Germinal center (tissue), 1 donor: ENCODE measurements around the gene COPZ1.
A peak's percentile ranks its signal among the peaks of the same experiment; 100 is the strongest.

Experiments used
- DNase-seq: peaks from one replicate; pipeline ENCODE4 v3.0.0; 2012; ENCODE audit warnings: mixed read lengths, low spot score

The COPZ1 gene

GRCh38 chr12:54394986-54395385 is 70.1 kb downstream of the COPZ1 start:
- DNase-seq, result no peak

GRCh38 chr12:54395545-54395944 is 70.6 kb downstream of the COPZ1 start:
- no peak for DNase-seq

- DNase-seq, result no peak
Observed at GRCh38 chr12:54397157-54397556, 72.2 kb downstream of the COPZ1 start.

GRCh38 chr12:54398218-54398617 is 73.3 kb downstream of the COPZ1 start:
- DNase-seq, result no peak

DNA sequence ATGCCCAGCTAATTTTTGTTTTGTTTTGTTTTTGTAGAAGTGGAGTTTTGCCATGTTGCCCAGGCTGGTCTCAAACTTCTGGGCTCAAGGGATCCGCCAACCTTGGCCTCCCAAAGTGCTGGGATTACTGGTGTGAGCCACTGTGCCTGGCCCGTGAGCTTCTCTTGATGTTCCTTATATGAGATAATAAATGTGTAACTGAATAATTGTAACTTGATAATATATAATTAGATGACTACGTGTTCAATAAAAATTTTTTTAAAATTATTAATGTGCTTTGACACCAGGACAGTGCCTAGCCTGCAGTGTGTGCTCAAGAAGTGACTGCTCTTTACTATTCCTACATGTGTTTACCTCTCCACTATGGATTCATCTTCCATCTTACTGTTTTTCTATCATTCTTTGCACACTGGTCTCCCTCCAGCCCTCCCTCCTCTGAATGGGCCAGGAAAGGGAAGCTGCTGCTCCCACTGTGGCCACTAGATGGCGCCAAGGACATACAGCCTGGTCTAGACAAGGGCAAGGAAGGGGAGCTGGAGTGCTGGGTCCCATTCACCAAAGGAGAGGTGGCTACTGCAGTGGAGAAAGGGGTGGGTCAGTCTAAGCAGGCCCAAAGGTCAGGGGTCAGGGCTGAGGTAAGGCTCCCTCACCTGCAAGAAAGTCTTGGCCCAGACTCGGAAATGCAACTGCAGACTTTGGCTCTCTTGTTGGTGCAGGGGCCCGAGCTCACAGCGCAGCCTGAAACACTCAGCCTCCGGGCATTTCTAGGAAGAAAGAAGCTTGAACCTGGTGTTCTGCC is 74.3 kb downstream of the COPZ1 start:
- peak; percentile 85 for DNase-seq

- no peak for DNase-seq
Observed at GRCh38 chr12:54401119-54401518, 76.2 kb downstream of the COPZ1 start.
